Stimulated activated CD8-positive, alpha-beta memory T cell treated with anti-CD3 and anti-CD28 coated beads, Interleukin-4, amount 100 ng/mL, for 24 hours (primary cell): ENCODE measurements around the gene SRC.
A peak's percentile ranks its signal among the peaks of the same experiment; 100 is the strongest.

Source experiments
- DNase-seq: peaks from one replicate; pipeline ENCODE4 v3.0.0-alpha.2; 2020; ENCODE audit warnings: low read depth

Gene SRC

DNA sequence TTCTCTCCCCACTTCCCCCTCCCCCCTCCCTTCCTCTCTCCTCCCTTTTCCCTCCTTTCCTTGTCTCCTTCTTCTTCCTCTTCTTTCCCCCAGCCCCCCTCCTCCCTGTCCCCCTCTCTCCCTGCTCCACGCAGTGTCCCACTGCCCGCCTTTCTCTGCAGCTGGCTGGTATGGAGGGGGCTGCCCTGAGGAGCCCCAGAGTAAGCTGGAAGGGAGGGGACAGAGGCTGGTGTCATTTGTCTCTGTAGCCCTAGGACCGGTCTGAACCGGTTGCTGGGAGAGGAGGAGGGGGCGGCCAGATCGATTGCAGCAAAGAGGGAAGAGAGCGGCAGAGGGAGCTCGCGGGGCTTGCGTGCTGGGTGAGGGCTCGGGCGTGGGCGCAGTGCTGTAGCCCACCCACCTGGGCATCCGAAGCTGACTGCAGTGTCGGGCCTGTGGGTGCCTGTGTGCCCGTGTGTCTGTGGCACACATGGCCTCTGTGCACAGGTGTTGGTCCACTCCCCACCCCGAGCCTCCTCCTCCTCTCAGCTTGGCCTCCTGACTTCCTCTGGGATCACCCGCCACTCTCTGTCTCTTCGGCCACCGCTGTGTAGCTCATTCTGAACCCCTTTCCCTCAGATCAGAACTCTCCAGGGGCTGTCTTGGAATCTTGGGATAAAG is 50.6 kb downstream of the SRC start:
- no peak for DNase-seq

- no peak for DNase-seq
Measured at GRCh38 chr20:37397076-37397953, 51.4 kb downstream of the SRC start.

GRCh38 chr20:37397954-37398749 is 52.2 kb downstream of the SRC start:
- DNase-seq: no peak

DNA sequence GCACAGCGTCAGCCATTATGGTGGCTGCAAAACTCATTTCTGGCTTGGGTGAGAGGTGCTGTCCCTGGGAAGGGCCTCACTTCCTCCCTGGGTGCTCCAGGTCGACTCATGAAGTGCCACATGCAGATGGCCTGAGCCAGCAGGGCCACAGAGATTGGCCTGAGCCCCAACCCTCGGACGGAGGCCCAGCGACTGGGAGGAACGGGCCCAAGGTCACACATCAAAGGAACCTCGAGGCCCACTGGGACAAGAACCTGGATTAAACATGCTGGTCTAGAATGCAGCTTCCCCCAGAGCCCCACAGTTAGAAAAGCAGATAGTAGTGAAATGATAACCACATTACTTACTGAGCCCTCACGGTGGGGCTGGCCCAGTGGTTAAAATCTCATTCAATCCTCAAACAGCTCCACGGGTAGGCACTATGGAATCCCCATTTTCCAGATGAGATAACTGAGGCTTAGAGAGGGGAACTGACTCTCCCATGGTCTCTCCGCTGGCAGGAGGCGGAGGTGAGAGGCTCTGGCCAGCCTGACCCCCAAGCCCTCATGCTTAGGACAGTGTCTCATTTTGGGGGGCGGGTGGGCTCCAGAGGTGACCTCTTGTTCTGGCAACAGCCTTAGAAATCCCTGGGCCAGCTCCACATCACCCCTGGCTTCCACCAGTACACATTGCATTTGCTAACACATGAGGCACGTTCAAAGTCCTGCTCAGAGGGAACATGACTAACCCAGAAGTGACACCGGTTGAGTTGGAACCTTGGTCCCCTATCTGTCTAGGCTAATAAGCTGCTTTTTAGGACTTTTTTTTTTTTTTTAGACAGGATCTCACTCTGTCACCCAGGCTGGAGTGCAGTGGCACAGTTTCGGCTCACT is 53.0 kb downstream of the SRC start:
- no peak for DNase-seq

DNA sequence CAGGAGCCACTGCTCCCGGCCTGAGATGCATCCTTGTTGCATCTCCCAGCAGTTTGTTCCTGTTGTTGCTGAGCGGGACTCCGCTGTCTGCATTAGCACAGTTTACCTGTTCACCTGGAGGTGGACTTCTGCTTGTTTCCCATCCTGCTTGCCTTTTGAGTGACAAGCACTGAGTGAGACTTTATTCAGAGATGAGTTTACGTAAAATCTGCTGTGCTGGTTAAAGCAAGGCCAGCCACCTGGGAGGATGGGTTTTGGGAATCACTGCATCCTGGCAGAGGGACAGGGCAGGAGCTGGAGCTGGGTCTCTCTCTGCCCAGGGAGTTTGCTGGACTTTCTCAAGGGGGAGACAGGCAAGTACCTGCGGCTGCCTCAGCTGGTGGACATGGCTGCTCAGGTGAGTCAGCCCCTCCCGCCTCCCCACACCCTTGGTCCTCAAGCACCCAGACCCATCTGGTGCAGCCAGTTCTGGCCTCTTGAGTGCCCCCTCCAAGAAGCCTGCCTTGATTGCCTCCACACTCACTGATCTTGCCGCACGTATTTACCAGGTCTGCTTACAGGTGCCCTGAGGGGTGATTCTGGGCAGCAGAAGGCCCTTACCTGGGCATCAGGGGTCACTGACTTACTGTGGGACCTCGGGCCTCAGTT is 55.5 kb downstream of the SRC start:
- DNase-seq: no peak

- DNase-seq: no peak
Measured at GRCh38 chr20:37401930-37402675, 56.2 kb downstream of the SRC start.

DNA sequence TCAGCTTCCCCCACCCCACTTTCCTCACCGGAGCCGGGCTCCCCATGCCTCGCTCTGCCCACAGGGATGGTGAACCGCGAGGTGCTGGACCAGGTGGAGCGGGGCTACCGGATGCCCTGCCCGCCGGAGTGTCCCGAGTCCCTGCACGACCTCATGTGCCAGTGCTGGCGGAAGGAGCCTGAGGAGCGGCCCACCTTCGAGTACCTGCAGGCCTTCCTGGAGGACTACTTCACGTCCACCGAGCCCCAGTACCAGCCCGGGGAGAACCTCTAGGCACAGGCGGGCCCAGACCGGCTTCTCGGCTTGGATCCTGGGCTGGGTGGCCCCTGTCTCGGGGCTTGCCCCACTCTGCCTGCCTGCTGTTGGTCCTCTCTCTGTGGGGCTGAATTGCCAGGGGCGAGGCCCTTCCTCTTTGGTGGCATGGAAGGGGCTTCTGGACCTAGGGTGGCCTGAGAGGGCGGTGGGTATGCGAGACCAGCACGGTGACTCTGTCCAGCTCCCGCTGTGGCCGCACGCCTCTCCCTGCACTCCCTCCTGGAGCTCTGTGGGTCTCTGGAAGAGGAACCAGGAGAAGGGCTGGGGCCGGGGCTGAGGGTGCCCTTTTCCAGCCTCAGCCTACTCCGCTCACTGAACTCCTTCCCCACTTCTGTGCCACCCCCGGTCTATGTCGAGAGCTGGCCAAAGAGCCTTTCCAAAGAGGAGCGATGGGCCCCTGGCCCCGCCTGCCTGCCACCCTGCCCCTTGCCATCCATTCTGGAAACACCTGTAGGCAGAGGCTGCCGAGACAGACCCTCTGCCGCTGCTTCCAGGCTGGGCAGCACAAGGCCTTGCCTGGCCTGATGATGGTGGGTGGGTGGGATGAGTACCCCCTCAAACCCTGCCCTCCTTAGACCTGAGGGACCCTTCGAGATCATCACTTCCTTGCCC is 57.4 kb downstream of the SRC start:
- no peak for DNase-seq

DNA sequence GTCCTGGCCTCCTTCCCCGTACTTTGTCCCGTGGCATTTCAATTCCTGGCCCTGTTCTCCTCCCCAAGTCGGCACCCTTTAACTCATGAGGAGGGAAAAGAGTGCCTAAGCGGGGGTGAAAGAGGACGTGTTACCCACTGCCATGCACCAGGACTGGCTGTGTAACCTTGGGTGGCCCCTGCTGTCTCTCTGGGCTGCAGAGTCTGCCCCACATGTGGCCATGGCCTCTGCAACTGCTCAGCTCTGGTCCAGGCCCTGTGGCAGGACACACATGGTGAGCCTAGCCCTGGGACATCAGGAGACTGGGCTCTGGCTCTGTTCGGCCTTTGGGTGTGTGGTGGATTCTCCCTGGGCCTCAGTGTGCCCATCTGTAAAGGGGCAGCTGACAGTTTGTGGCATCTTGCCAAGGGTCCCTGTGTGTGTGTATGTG is 58.5 kb downstream of the SRC start:
- no peak for DNase-seq

GRCh38 chr20:37405351-37405897 is 59.5 kb downstream of the SRC start:
- no peak for DNase-seq

- peak; percentile 24 for DNase-seq
Measured at GRCh38 chr20:37406010-37406998, 60.4 kb downstream of the SRC start.

DNA sequence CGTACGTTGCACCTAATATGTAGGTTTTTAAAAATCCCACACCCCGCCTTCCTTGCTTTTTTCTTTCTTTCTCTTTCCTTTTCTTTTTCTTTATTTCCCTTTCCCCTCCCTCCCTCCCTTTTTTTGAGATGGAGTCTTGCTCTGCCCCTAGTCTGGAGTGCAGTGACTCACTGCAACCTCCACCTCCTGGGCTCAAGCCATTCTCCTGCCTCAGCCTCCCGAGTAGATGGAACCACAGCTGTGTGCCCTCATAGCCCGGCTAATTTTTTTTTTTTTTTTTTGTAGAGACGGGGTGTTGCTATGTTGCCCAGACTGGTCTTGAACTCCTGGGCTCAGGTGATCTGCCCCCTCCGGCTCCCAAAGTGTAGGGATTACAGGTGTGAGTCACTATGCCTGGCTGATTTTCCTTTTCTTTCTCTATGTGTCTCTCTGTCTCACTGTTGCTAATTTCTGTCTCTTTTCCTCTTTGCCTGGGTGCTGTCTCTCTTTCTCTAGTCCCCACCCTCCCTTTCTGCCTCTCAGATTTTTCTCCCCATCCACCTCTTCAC is 61.2 kb downstream of the SRC start:
- DNase-seq: no peak

DNA sequence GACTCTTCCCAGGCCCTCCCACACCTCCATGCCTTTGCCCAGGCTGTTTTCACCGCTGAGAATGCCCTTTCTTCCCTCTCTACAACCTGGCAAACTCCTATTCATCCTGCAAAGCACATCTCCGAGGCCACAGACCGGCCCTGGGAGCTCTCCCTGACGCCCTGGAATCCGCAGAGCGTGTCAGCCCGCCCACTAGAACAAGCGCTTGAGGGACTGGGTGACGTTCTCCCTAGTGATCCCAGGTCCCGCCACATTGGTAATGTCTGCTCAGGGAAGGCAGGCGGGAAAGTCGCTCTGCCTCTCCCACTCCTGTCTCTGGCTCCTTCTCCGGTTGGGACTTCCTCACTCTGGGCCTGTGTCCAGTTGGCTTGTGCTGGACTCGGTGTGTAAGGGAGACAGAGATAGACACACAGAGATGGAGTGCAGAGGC is 61.6 kb downstream of the SRC start:
- DNase-seq: no peak

DNA sequence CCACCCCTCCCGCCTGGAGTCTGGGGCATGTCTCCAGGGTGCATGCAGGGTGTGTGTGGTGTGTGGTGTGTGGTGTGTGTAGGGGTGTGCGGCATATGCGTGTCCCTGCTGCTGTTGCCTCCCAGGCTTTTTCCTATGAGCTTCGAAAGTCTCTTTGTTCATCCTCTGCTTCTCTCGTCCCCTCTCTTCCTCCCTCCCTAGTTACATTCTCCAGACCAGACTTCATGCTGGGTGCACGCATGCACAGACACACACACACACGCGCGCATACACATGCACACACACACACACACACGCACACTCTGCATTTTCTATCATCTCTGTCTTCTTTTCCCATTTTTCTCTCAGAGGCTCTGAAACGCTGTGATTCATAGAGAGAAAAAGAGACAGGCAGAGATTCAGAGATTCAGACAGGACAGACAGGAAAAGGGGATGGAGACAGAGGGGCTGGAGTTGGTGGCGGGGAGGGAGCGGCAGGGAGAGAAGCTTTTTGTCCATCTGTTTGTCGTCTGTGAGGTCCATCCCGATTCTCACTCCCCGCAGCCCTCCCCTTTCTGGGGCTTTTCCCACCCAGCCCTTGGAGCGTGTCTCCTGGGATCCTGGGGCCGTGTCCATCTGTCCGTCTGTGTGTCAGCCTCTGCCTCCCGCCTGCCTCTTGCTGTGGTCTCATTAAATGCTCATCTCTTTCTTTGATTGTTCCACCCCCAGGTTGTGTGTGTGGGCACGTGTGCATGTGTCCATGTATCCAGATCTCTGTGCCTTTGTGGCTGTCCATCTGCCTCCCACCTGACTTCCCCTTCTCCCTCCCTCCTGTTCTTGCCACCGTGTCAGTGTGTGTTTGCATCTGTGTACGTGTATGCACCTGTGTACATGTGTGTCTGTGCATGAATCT is 62.6 kb downstream of the SRC start:
- no peak for DNase-seq

DNA sequence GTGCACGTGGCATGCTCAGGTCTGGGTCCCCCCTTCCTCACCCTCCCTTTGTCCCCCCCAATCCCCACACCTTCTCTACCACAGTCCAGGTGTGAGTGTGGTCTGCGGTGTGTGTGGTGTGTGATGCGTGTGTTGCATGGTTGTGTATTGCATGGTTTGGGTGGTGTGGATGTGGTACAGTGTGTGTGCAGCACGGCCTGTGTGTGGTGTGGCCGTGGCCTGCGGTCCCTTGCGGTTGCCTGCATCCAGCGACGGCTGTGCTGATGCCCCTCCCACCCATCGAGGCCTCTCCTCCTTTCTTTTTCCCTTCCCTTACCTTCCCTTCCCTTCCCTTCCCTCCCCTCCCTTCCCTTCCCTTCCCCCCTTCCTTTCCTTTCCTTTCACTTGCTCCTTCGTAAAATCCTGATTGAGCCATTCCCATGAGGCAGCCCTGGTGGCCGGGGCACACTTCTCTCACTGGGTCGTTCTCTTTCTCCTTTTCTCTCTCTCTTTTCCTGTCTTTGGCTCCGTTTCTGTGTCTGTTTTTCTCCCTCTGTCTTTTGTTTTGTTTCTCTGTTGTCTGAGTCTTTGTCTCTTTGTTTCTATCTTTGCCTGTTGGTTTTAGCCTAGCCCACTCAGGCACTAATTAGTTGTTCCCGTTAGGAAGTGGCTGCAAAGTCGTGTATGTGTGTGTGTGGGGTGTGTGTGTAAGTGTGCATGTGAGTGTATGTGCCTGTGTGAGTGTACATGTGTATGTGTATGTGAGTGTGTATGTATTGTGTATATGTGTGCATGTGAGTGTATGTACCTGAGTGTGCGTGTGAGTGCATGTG is 65.7 kb downstream of the SRC start:
- DNase-seq: no peak

- DNase-seq: no peak
Measured at GRCh38 chr20:37413023-37413334, 67.0 kb downstream of the SRC start.

DNA sequence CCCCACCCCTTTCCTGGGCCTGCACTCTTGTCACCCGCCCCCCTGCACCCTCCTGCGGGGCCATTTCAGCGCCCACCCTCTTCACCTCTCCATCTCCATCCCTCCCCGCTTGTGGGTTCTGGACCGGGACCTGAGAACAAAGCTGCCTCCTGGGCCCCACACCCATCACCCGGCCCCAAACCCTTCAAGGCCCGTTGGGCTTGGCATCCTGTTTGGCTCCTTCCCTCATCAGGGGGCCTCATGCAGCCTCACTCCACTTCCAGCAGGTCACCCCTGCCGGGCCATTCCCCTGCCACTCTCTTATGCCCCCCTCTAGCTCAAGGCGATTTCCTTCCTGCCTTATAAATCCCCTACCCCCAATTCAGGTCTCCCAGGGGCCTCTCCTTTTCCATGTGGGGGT is 67.4 kb downstream of the SRC start:
- no peak for DNase-seq
